ENCODE measurements around the gene KLF12. TPM values are rescaled to one million over a fixed set of nuclear protein-coding genes. Genes with fewer than 3 reads are reported as not detected.

KLF12 gene
- total RNA-seq, 1 donor from 2014 or later: 28.6 TPM

DNA sequence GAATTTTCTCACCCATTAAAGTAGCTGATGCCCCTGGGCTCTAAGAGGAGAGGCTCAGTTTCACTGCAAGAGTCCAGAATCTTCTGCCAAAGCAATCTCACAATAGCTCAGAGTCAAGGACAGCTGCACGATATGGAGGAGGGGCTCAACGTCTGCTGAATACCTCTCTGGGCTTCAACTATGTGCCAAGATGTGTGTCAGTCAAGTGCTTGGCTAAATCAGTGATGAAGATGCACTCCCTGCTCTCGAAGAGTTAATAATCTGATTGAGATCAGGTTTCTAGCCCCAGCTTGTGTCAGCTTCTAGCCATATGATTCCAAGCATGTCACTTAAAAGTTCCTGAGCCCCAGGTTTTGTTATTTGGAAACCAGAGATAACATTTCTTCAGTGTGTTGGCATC lies 46.8 kb downstream of the KLF12 start:
- Mint-ChIP-seq H3K9me3 (peaks cover 4% of the 10 kb centered on the region), H3K4me3 (no peak overlapping the region), H3K27ac (ENCODE audit: unreplicated experiment) (no peak overlapping the region), H3K27me3 (ENCODE audit: low read depth) (no peaks in the 10 kb centered on the region), H3K36me3 (ENCODE audit: low read depth) (peaks cover 11% of the 10 kb centered on the region), H3K4me1 (peaks cover 46% of the 10 kb centered on the region)
- TF ChIP-seq, protein P1, sequence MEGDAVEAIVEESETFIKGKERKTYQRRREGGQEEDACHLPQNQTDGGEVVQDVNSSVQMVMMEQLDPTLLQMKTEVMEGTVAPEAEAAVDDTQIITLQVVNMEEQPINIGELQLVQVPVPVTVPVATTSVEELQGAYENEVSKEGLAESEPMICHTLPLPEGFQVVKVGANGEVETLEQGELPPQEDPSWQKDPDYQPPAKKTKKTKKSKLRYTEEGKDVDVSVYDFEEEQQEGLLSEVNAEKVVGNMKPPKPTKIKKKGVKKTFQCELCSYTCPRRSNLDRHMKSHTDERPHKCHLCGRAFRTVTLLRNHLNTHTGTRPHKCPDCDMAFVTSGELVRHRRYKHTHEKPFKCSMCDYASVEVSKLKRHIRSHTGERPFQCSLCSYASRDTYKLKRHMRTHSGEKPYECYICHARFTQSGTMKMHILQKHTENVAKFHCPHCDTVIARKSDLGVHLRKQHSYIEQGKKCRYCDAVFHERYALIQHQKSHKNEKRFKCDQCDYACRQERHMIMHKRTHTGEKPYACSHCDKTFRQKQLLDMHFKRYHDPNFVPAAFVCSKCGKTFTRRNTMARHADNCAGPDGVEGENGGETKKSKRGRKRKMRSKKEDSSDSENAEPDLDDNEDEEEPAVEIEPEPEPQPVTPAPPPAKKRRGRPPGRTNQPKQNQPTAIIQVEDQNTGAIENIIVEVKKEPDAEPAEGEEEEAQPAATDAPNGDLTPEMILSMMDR (conservative IDR thresholded peaks at IDR 0.05): no peak
- no peak for DNase-seq (ENCODE audit: low read depth, low spot score)
